IMR-90 (cell line): ENCODE data around the gene RUNX1. TPM values are rescaled to one million over a fixed set of nuclear protein-coding genes. Genes with fewer than 3 reads are reported as not detected.

Experiments
- ATAC-seq: fragments of 200-7000 bp; cut with Tn5 transposase; 2 replicates; pipeline ENCODE4 v1.9.1; 2020; ENCODE audit warnings: low read depth, mild to moderate bottlenecking, moderate library complexity
- BruUV-seq: library from RNA; stranded (reverse); fragments of 400-500 nt; replicated peaks from 2 replicates; lab custom pipeline; 2021; lab: Mats Ljungman, UMichigan
- CTCF ChIA-PET: fragments of 300-600 bp; formaldehyde crosslinking; extraction: SDS; loops from one replicate; lab custom pipeline; 2021; ENCODE audit warnings: antibody characterized with exemption; lab: Yijun Ruan, JAX
- POLR2A ChIA-PET: fragments of 300-600 bp; sonication (Branson Sonifier 250); formaldehyde crosslinking; loops from one replicate; lab custom pipeline; 2022; ENCODE audit warnings: antibody characterized with exemption; ENCODE audit not compliant: unreplicated experiment; lab: Charles Lee
- DNase-seq: peaks from one replicate; pipeline ENCODE4 v3.0.0; 2013
- H2AFZ ChIP-seq: replicated peaks from 2 replicates; pipeline ENCODE3; 2013; ENCODE audit warnings: low read length, mild to moderate bottlenecking; ENCODE audit not compliant: poor library complexity
- H2AK5ac ChIP-seq: 2 replicates; pipeline ENCODE4 v1.6.1; 2013; ENCODE audit warnings: low read depth, low read length, inconsistent platforms
- H2AK9ac ChIP-seq: replicated peaks from 2 replicates; pipeline ENCODE3; 2013; ENCODE audit warnings: mild to moderate bottlenecking, low read depth, low read length, moderate library complexity; ENCODE audit not compliant: poor library complexity
- H2BK120ac ChIP-seq: 2 replicates; pipeline ENCODE4 v1.6.1; 2013; ENCODE audit warnings: low read depth, low read length, inconsistent platforms
- H2BK15ac ChIP-seq: 3 replicates; pipeline ENCODE4 v1.6.1; 2013; ENCODE audit warnings: low read depth, low read length, inconsistent platforms
- H2BK20ac ChIP-seq: 2 replicates; pipeline ENCODE4 v1.6.1; 2013; ENCODE audit warnings: low read depth, mild to moderate bottlenecking, inconsistent platforms, low read length, moderate library complexity
- H2BK5ac ChIP-seq: 2 replicates; pipeline ENCODE4 v1.6.1; 2013; ENCODE audit warnings: mild to moderate bottlenecking, low read depth, low read length, inconsistent platforms; ENCODE audit not compliant: poor library complexity, severe bottlenecking
- H3K14ac ChIP-seq: replicated peaks from 2 replicates; pipeline ENCODE4 v1.6.1; 2013; ENCODE audit warnings: low read depth, low read length, inconsistent platforms
- H3K18ac ChIP-seq: 2 replicates; pipeline ENCODE4 v1.6.1; 2013; ENCODE audit warnings: low read depth, low read length, control low read depth
- H3K23ac ChIP-seq: 2 replicates; pipeline ENCODE4 v1.6.1; 2013; ENCODE audit warnings: low read depth, low read length, inconsistent platforms
- H3K27ac ChIP-seq: 2 replicates; pipeline ENCODE4 v1.5.1; 2013; ENCODE audit warnings: mild to moderate bottlenecking, control low read depth, low read length; ENCODE audit not compliant: insufficient read depth
- H3K27me3 ChIP-seq: 2 replicates; pipeline ENCODE4 v1.6.1; 2013; ENCODE audit warnings: low read length; ENCODE audit not compliant: control insufficient read depth, insufficient read depth
- H3K36me3 ChIP-seq: 2 replicates; pipeline ENCODE4 v1.6.1; 2013; ENCODE audit warnings: low read length, mixed read lengths; ENCODE audit not compliant: control insufficient read depth, insufficient read depth
- H3K4ac ChIP-seq: 2 replicates; pipeline ENCODE4 v1.6.1; 2013; ENCODE audit warnings: low read depth, low read length, inconsistent platforms
- H3K4me1 ChIP-seq: 2 replicates; pipeline ENCODE4 v1.6.1; 2013; ENCODE audit warnings: low read length, mixed read lengths; ENCODE audit not compliant: control insufficient read depth, insufficient read depth
- H3K4me2 ChIP-seq: 2 replicates; pipeline ENCODE4 v1.6.1; 2013; ENCODE audit warnings: low read depth, mild to moderate bottlenecking, control low read depth, low read length, moderate library complexity
- H3K4me3 ChIP-seq: 2 replicates; pipeline ENCODE4 v1.5.1; 2013; ENCODE audit warnings: low read depth, mild to moderate bottlenecking, control low read depth, low read length, moderate library complexity; ENCODE audit not compliant: insufficient read depth
- H3K56ac ChIP-seq: 2 replicates; pipeline ENCODE4 v1.6.1; 2013; ENCODE audit warnings: low read length, inconsistent platforms; ENCODE audit not compliant: insufficient read depth; ENCODE audit errors: extremely low read depth
- H3K79me1 ChIP-seq, 2 experiments: 2 replicates each; pipeline ENCODE4 v1.6.1; 2013; ENCODE audit warnings: low read length in 2 of 2, inconsistent platforms in 1 of 2, low read depth in 1 of 2
- H3K9ac ChIP-seq: 2 replicates; pipeline ENCODE4 v1.6.1; 2013; ENCODE audit warnings: low read depth, low read length, control low read depth
- H3K9me1 ChIP-seq: 2 replicates; pipeline ENCODE4 v1.6.1; 2013; ENCODE audit warnings: low read length, inconsistent platforms; ENCODE audit not compliant: insufficient read depth
- H3K9me3 ChIP-seq: 2 replicates; pipeline ENCODE4 v1.6.1; 2013; ENCODE audit warnings: low read length; ENCODE audit not compliant: control insufficient read depth, insufficient read depth
- H4K20me1 ChIP-seq: 2 replicates; pipeline ENCODE4 v1.6.1; 2013; ENCODE audit warnings: low read length, inconsistent platforms; ENCODE audit not compliant: insufficient read depth
- H4K5ac ChIP-seq: 2 replicates; pipeline ENCODE4 v1.6.1; 2013; ENCODE audit warnings: mild to moderate bottlenecking, low read depth, low read length, control low read depth
- H4K8ac ChIP-seq, 2 experiments: 2 replicates each; pipeline ENCODE4 v1.6.1; 2013; ENCODE audit warnings: low read depth in 2 of 2, low read length in 2 of 2, control low read depth in 1 of 2, inconsistent platforms in 1 of 2
- H4K91ac ChIP-seq: 2 replicates; pipeline ENCODE4 v1.6.1; 2013; ENCODE audit warnings: low read depth, low read length, inconsistent platforms; ENCODE audit not compliant: insufficient read depth
- BHLHE40 ChIP-seq: fragments of 150-350 bp; IDR thresholded peaks from 2 replicates; pipeline ENCODE4 v1.6.1; 2016; ENCODE audit warnings: mild to moderate bottlenecking, low read depth, low read length
- CEBPB ChIP-seq: IDR thresholded peaks from 2 replicates; pipeline ENCODE4 v1.6.1; 2012; ENCODE audit warnings: low read depth, low read length, improper control_type of control experiment
- MAZ ChIP-seq: IDR thresholded peaks from 2 replicates; pipeline ENCODE4 v1.6.1; 2012; ENCODE audit warnings: low read depth, mild to moderate bottlenecking, low read length, improper control_type of control experiment, moderate library complexity, borderline replicate concordance
- NFE2L2 ChIP-seq: fragments of 150-350 bp; IDR thresholded peaks from 2 replicates; pipeline ENCODE4 v1.6.1; 2016; ENCODE audit warnings: low read depth, mild to moderate bottlenecking, low read length
- RFX5 ChIP-seq: IDR thresholded peaks from 2 replicates; pipeline ENCODE4 v1.8.0; 2012; ENCODE audit warnings: low read depth, mild to moderate bottlenecking, low read length, moderate library complexity
- WGBS, 2 experiments: methylation state at CpG; one replicate each; pipeline versions ENCODE4 v1.1.5 to v1.1.7; 2013; ENCODE audit warnings: missing lambda C conversion rate in 2 of 2; ENCODE audit not compliant: insufficient read length in 1 of 2; ENCODE audit errors: extremely low coverage in 2 of 2; 5-methylcytosine and 5-hydroxymethylcytosine counted together
- dilution Hi-C: fragments of 300-500 bp; cut with HindIII; formaldehyde crosslinking; loops from one replicate; pipeline ENCODE4 v1.14.3; 2018; ENCODE audit warnings: low sequenced_read_pairs; ENCODE audit not compliant: unreplicated experiment
- in situ Hi-C: fragments of 300-500 bp; cut with MboI; formaldehyde crosslinking; loops from 3 replicates; pipeline ENCODE4 v1.14.3; 2019; ENCODE audit warnings: low sequenced_read_pairs, inconsistent platforms, mixed read lengths
- intact Hi-C: fragments of 100-400 bp; cut with micrococcal nuclease; formaldehyde crosslinking; loops from 2 replicates; pipeline ENCODE4 v1.10.0; 2022
- polyA plus RNA-seq, 3 experiments: library from polyadenylated mRNA; depleted of rRNA; stranded (reverse); fragments of >200 nt; gene quantifications; 2 replicates each; pipeline ENCODE4 v1.2.3, GENCODE V29; 2012; ENCODE audit warnings: low replicate concordance in 1 of 3
- total RNA-seq: library from RNA; depleted of rRNA; stranded (reverse); fragments of >200 nt; gene quantifications from 2 replicates; pipeline ENCODE4 v1.2.3, GENCODE V29; 2012

The RUNX1 gene
- total and polyA plus RNA-seq, 2 of the 4 experiments (the other 2 are of a cell fraction), result 34.5 to 56.5 TPM

GRCh38 chr21:34743831-34744230 lies 305.3 kb downstream of the RUNX1 start:
- CTCF ChIA-PET, result interaction anchor here (2.8 kb wide), 1 partner anchor 1096 kb away, joined by 11 read pairs; no protein-coding TSS in a partner anchor

More at GRCh38 chr21:34743831-34744230, 305.3 kb downstream of the RUNX1 start:
- Histone ChIP-seq H3K79me1 (peaks cover 0 to 10% of the 10 kb centered on the region in 2 experiments; a peak in 2 of 4 replicates), H4K5ac (no peak overlapping the region), H3K4me2 (no peak overlapping the region), H4K91ac (no peak overlapping the region; the same call in 1 of the 2 replicates), H3K14ac (peak overlapping the region; percentile 78; the same call in 1 of the 2 replicates), H3K9me3 (no peaks in the 10 kb centered on the region), H2BK20ac (0 out of 2 replicates have a peak overlapping the region, but pooled peaks have one; percentile 20), H2AK9ac (peak overlapping the region; percentile 47), H2AFZ (peak overlapping the region; percentile 67), H3K4ac (peak overlapping the region; percentile 27; the same call in 1 of the 2 replicates), H3K4me3 (no peak overlapping the region), H4K20me1 (no peaks in the 10 kb centered on the region), H3K36me3 (no peaks in the 10 kb centered on the region), H3K9ac (no peak overlapping the region), H3K4me1 (0 out of 2 replicates have a peak, but pooled peaks cover 4% of the 10 kb centered on the region), H3K18ac (no peak overlapping the region), H2BK15ac (peak overlapping the region; percentile 83; the same call in 2 of the 3 replicates), H4K8ac (no peak overlapping the region), H2BK120ac (peak overlapping the region; percentile 33; the same call in 1 of the 2 replicates), H3K56ac (no peak overlapping the region), H3K9me1 (peaks cover 4% of the 10 kb centered on the region), H2AK5ac (peak overlapping the region; percentile 89), H3K27me3 (peaks cover 5% of the 10 kb centered on the region; the same call in 1 of the 2 replicates), H2BK5ac (no peak overlapping the region), H3K23ac (0 out of 2 replicates have a peak overlapping the region, but pooled peaks have one; percentile 66), H3K27ac (no peak overlapping the region)
- POLR2A ChIA-PET, result no interaction called here
- WGBS, 2 experiments, result 78% methylated on average over 3 of the region's 9 CpGs; no CpG with 5 or more reads in 1 of the 2 experiments
- TF ChIP-seq CEBPB (no peak), NFE2L2 (no peak), RFX5 (no peak), MAZ (no peak), BHLHE40 (no peak)
- BruUV-seq, result no TSS peak
- intact Hi-C loops, result loop anchor here (2.0 to 10.0 kb wide), 3 partner anchors 301 to 901 kb away; partner anchors contain the start of gene RUNX1
- ATAC-seq, result peak; percentile 30
- in situ Hi-C loops, result loop anchor here (10.0 to 25.0 kb wide), 3 partner anchors 668 to 1193 kb away; no protein-coding TSS in a partner anchor
- peak; percentile 76 for DNase-seq
- dilution Hi-C loops, result no loop called here
